ENCODE measurements around the gene FAM153A. TPM values are rescaled to one million over a fixed set of nuclear protein-coding genes. Genes with fewer than 3 reads are reported as not detected.
A peak's percentile ranks its signal among the peaks of the same experiment; 100 is the strongest.
"Not testable (repeated sequence)": the region's sequence is repeated elsewhere in the genome, so short reads cannot be mapped to it uniquely, and the experiment has no call there.

Gene FAM153A
- total and polyA plus RNA-seq, 9 of the 15 experiments (the other 6 are each of a cell fraction or from before 2014, with no cell fraction given), result 0.01 to 0.21 (median 0.13) TPM; not detected in 6

DNA sequence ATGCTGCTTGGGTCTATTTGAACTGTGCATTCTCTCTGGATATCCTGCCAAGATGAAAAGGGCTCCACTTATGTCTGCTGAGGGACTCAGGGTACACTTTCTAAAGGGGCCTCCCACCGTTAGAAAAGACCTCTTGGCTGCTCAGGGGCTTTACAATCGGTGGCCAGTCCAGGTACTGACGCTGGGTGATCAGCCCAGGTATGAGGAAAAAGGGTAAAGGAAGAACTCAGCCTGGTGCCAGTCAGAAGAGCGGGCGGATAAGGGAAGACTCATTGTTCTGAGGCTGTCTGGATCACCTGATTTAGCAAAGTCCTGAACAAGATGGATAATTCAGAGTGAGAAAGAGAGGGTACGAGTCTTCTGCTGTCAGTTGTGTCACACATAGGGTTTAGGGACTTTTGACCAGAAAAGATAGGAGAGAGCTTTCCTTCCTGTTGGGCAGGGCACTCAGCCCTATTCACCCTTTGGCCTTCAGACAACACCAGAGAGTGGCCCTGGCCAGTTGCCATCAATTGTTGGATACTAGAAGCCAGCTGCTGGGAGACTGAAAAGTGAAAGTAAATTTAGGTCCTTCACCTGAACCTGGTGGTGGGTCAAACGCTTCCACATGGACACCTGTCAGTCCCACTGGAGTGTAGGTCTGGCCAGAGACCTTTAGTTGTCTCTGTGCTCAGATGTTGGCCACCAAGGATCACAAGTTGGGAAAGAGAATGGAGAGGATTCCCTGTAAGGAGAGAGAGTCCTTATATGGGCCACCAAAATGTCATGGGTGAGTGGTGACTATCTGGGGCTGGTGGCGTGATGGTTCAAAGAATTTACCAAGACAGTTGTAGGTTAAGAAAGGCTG lies 88.8 kb downstream of the FAM153A start:
- H3K27me3 ChIP-seq (ENCODE audit: control insufficient read depth in 2 of 2, insufficient read depth in 2 of 2, low read length in 2 of 2); H3K9me1 ChIP-seq (ENCODE audit: control insufficient read depth, insufficient read depth, low read length); H4K20me1 ChIP-seq (replicated peaks; ENCODE audit: control insufficient read depth, insufficient read depth, low read length); BruUV-seq (replicated peaks); CTCF ChIA-PET (ENCODE audit: low intra/inter-chr PET ratio); POLR2A ChIA-PET; H3K9me3 ChIP-seq (replicated peaks; ENCODE audit: control insufficient read depth, insufficient read depth, low read depth, low read length); intact Hi-C loops (cut with micrococcal nuclease); H3K4me1 ChIP-seq (replicated peaks in 1 of 2; ENCODE audit: control insufficient read depth in 2 of 2, insufficient read depth in 2 of 2, low read length in 2 of 2); in situ Hi-C loops (cut with MboI); H3K9ac ChIP-seq (ENCODE audit: insufficient read depth in 1 of 2, low read depth in 2 of 2, low read length in 2 of 2); H3K27ac ChIP-seq (ENCODE audit: extremely low read depth, low read depth, low read length); H3K36me3 ChIP-seq (ENCODE audit: control insufficient read depth, insufficient read depth, low read length); H3K4me3 ChIP-seq; H3K79me2 ChIP-seq (ENCODE audit: control insufficient read depth, insufficient read depth, low read length): not testable (repeated sequence)
- 0 out of 2 replicates have a peak overlapping the region, but pooled peaks have one; percentile 5 for H2AFZ ChIP-seq (ENCODE audit: low read depth, low read length)
- ATAC-seq (peak; percentile 50), DNase-seq (ENCODE audit: extremely low read depth in 1 of 4, low spot score in 3 of 4) (peak in 1 of 4 experiments; percentile 23), FAIRE-seq (peak; percentile 90)
- H3K4me2 ChIP-seq (ENCODE audit: insufficient read depth, low read length), result 0 out of 2 replicates have a peak overlapping the region, but pooled peaks have one; percentile 10
- TF ChIP-seq NFIC (IDR thresholded peaks at IDR 0.05), result 0 out of 2 replicates have a peak, but pooled peaks have one; percentile 27
- 28% methylated on average over 6 of the region's 8 CpGs for WGBS (ENCODE audit: insufficient coverage, low coverage, missing lambda C conversion rate)

DNA sequence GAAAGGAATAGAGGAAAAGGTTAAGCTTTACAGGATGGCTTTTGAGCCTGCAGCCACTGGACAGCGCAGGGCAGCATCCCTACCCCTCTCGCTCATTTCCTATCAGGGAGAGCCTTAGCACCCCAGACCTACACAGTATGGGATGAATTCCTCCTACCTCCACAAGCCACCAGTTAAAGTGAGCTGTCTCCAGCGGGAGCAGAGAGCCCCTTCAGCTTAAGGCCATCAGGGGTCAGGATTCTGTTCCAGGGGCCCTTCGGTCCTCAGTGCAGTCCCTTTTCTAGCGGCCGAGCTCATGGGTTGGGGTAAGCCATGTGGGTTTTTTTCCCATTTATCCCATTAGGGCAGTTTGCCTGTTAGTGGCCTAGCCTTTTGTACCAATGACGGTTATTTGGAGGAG lies 89.7 kb downstream of the FAM153A start:
- in situ Hi-C loops (cut with MboI); H3K4me1 ChIP-seq (replicated peaks in 1 of 2; ENCODE audit: control insufficient read depth in 2 of 2, insufficient read depth in 2 of 2, low read length in 2 of 2); H2AFZ ChIP-seq (ENCODE audit: low read depth, low read length); H3K27ac ChIP-seq (ENCODE audit: extremely low read depth, low read depth, low read length); H3K27me3 ChIP-seq (ENCODE audit: control insufficient read depth in 2 of 2, insufficient read depth in 2 of 2, low read length in 2 of 2); CTCF ChIA-PET (ENCODE audit: low intra/inter-chr PET ratio); DNase-seq (ENCODE audit: extremely low read depth in 1 of 4, low spot score in 3 of 4); H3K9me1 ChIP-seq (ENCODE audit: control insufficient read depth, insufficient read depth, low read length); intact Hi-C loops (cut with micrococcal nuclease); H3K9ac ChIP-seq (ENCODE audit: insufficient read depth in 1 of 2, low read depth in 2 of 2, low read length in 2 of 2); FAIRE-seq; H3K79me2 ChIP-seq (ENCODE audit: control insufficient read depth, insufficient read depth, low read length); H3K9me3 ChIP-seq (replicated peaks; ENCODE audit: control insufficient read depth, insufficient read depth, low read depth, low read length); H3K36me3 ChIP-seq (ENCODE audit: control insufficient read depth, insufficient read depth, low read length); H3K4me2 ChIP-seq (ENCODE audit: insufficient read depth, low read length); H4K20me1 ChIP-seq (replicated peaks; ENCODE audit: control insufficient read depth, insufficient read depth, low read length); H3K4me3 ChIP-seq; BruUV-seq (replicated peaks); POLR2A ChIA-PET: not testable (repeated sequence)
- 10% methylated on average over 4 of the region's 7 CpGs for WGBS (ENCODE audit: insufficient coverage, low coverage, missing lambda C conversion rate)
- peak; percentile 74 for ATAC-seq

DNA sequence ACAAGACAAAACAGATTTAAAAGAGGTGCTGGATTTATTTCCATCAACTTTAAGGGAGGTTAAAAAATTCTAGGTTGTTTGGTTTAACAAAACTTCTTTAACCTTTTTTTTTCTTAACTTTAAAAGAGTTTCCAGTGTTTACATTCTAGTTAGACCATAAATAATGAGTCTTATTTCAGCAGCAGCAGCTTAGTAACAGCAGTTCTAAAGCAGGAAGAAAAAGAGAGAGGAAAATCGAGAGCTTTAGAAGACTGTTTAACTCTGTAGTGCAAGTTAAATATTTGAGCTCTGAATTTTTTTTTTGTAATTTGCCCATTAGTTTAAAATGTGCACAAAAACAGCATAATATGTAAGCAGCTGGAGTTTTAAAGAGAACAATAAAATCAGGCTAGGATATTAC lies 90.2 kb downstream of the FAM153A start:
- H3K4me2 ChIP-seq (ENCODE audit: insufficient read depth, low read length); H2AFZ ChIP-seq (ENCODE audit: low read depth, low read length): not testable (repeated sequence)

More for the DNA sequence above, 90.2 kb downstream of the FAM153A start:
- 22% methylated on average over 1 of the region's 1 CpG for WGBS (ENCODE audit: insufficient coverage, low coverage, missing lambda C conversion rate)
- H3K4me3 ChIP-seq; in situ Hi-C loops (cut with MboI); H3K9me1 ChIP-seq (ENCODE audit: control insufficient read depth, insufficient read depth, low read length); H3K4me1 ChIP-seq (replicated peaks in 1 of 2; ENCODE audit: control insufficient read depth in 2 of 2, insufficient read depth in 2 of 2, low read length in 2 of 2); CTCF ChIA-PET (ENCODE audit: low intra/inter-chr PET ratio); H3K9me3 ChIP-seq (replicated peaks; ENCODE audit: control insufficient read depth, insufficient read depth, low read depth, low read length); DNase-seq (ENCODE audit: extremely low read depth in 1 of 4, low spot score in 3 of 4); H3K27me3 ChIP-seq (ENCODE audit: control insufficient read depth in 2 of 2, insufficient read depth in 2 of 2, low read length in 2 of 2); BruUV-seq (replicated peaks); ATAC-seq; H3K27ac ChIP-seq (ENCODE audit: extremely low read depth, low read depth, low read length); FAIRE-seq; POLR2A ChIA-PET; intact Hi-C loops (cut with micrococcal nuclease); H3K9ac ChIP-seq (ENCODE audit: insufficient read depth in 1 of 2, low read depth in 2 of 2, low read length in 2 of 2); H3K79me2 ChIP-seq (ENCODE audit: control insufficient read depth, insufficient read depth, low read length); H3K36me3 ChIP-seq (ENCODE audit: control insufficient read depth, insufficient read depth, low read length); H4K20me1 ChIP-seq (replicated peaks; ENCODE audit: control insufficient read depth, insufficient read depth, low read length): not testable (repeated sequence)

All from K562 (cell line).